Measurements from ENCODE around the gene RIN3.

RIN3 gene

DNA sequence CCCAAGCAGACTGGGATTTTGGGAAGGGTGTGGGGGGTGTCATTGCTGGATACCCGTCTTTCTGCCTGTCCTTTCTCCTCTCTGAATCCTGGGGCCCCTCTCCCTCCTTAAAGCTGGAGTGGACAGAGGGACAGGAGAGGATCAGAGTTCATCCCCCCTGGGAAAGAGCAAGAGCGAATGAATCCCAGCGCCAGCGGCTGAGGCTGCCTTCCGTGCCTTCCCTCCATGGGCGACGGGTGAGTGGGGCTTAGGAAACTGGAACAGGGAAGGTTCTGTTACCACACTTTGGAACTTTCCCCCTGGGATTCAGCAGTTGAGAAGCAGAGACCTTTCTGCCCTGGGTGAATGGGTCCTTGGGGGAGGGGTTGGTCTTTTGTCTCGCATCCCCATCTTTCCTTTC lies 16.2 kb upstream of the RIN3 start:
- Histone ChIP-seq H3K4me3 (ENCODE audit: severe bottlenecking) (no peak overlapping the region), H3K36me3 (ENCODE audit: low read depth) (no peaks in the 10 kb centered on the region), H3K4me1 (ENCODE audit: insufficient read depth, poor library complexity, severe bottlenecking) (peaks cover 7% of the 10 kb centered on the region), H3K9me3 (ENCODE audit: severe bottlenecking) (no peaks in the 10 kb centered on the region), H3K27ac (ENCODE audit: poor library complexity, severe bottlenecking) (no peak overlapping the region), H3K27me3 (ENCODE audit: insufficient read depth, poor library complexity, severe bottlenecking) (no peaks in the 10 kb centered on the region)
- ATAC-seq (ENCODE audit: low read depth) = no peak
- peak; percentile 34 for DNase-seq (ENCODE audit: low spot score)
- TF ChIP-seq CTCF (IDR thresholded peaks at IDR 0.05; ENCODE audit: poor library complexity, severe bottlenecking) = no peak

DNA sequence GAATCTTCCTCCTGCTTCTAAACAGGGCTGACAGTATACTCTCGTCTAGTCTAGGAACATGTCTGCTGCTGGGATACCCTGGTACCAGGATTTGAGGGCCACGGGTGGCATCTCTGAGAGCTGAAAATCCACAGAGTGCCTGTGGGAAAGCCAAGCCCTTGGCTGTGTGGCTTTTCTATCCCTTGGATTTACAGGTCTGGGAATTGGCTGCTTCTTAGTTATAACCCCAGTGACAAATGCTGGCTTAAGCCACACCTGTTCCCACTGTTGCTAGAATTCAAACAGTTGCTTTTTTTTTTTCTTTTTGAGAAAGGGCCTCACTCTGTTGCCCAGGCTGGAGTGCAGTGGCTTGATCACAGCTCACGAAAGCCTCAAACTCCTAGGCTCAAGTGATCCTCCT lies 14.3 kb upstream of the RIN3 start:
- Histone ChIP-seq H3K27me3 (ENCODE audit: insufficient read depth, poor library complexity, severe bottlenecking) (no peaks in the 10 kb centered on the region), H3K27ac (ENCODE audit: poor library complexity, severe bottlenecking) (no peak overlapping the region), H3K9me3 (ENCODE audit: severe bottlenecking) (no peaks in the 10 kb centered on the region), H3K4me3 (ENCODE audit: severe bottlenecking) (no peak overlapping the region), H3K36me3 (ENCODE audit: low read depth) (no peaks in the 10 kb centered on the region), H3K4me1 (ENCODE audit: insufficient read depth, poor library complexity, severe bottlenecking) (peaks cover 23% of the 10 kb centered on the region)
- no peak for TF ChIP-seq CTCF (IDR thresholded peaks at IDR 0.05; ENCODE audit: poor library complexity, severe bottlenecking)
- DNase-seq (ENCODE audit: low spot score) (peak; percentile 8), ATAC-seq (ENCODE audit: low read depth) (no peak)

GRCh38 chr14:92500491-92500941 lies 13.1 kb upstream of the RIN3 start:
- Histone ChIP-seq H3K4me1 (ENCODE audit: insufficient read depth, poor library complexity, severe bottlenecking) (peaks cover 28% of the 10 kb centered on the region), H3K4me3 (ENCODE audit: severe bottlenecking) (no peak overlapping the region), H3K9me3 (ENCODE audit: severe bottlenecking) (no peaks in the 10 kb centered on the region), H3K27me3 (ENCODE audit: insufficient read depth, poor library complexity, severe bottlenecking) (no peaks in the 10 kb centered on the region), H3K27ac (ENCODE audit: poor library complexity, severe bottlenecking) (no peak overlapping the region), H3K36me3 (ENCODE audit: low read depth) (no peaks in the 10 kb centered on the region)
- DNase-seq (ENCODE audit: low spot score) = peak; percentile 41
- no peak for TF ChIP-seq CTCF (IDR thresholded peaks at IDR 0.05; ENCODE audit: poor library complexity, severe bottlenecking)
- no peak for ATAC-seq (ENCODE audit: low read depth)

DNA sequence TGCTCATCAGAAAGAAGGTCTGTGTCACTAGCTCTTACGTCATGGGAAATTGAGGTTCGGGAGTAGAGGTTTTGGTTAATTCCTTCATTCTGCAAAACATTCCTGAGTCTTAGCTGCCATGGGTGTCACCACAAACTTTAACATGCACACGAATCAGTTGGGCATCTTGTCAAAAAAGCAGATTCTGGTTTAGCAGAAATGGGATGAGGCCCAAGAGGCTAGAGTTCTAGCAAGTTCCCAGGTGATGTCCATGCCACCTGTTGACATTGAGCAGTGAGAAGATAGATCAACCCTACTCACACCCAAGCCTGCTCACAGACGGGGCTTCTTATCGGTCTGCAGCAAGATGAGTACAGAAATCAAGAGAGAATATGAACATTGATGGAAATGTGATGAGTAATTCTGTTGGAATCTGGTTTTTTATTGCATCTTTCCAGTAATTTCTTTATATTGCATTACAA lies 11.7 kb upstream of the RIN3 start:
- Histone ChIP-seq H3K9me3 (ENCODE audit: severe bottlenecking) (no peaks in the 10 kb centered on the region), H3K4me3 (ENCODE audit: severe bottlenecking) (no peak overlapping the region), H3K27me3 (ENCODE audit: insufficient read depth, poor library complexity, severe bottlenecking) (no peaks in the 10 kb centered on the region), H3K4me1 (ENCODE audit: insufficient read depth, poor library complexity, severe bottlenecking) (peaks cover 30% of the 10 kb centered on the region), H3K36me3 (ENCODE audit: low read depth) (no peaks in the 10 kb centered on the region), H3K27ac (ENCODE audit: poor library complexity, severe bottlenecking) (peak overlapping the region; percentile 83)
- ATAC-seq (ENCODE audit: low read depth) = no peak
- no peak for TF ChIP-seq CTCF (IDR thresholded peaks at IDR 0.05; ENCODE audit: poor library complexity, severe bottlenecking)
- peak; percentile 15 for DNase-seq (ENCODE audit: low spot score)

GRCh38 chr14:92502541-92503286 lies 10.9 kb upstream of the RIN3 start:
- TF ChIP-seq CTCF (IDR thresholded peaks at IDR 0.05; ENCODE audit: poor library complexity, severe bottlenecking) = no peak
- no peak for ATAC-seq (ENCODE audit: low read depth)
- H3K4me1 ChIP-seq (ENCODE audit: insufficient read depth, poor library complexity, severe bottlenecking) = peaks cover 33% of the 10 kb centered on the region
- H3K9me3 ChIP-seq (ENCODE audit: severe bottlenecking) = no peaks in the 10 kb centered on the region
- DNase-seq (ENCODE audit: low spot score) = peak; percentile 56
- H3K36me3 ChIP-seq (ENCODE audit: low read depth) = no peaks in the 10 kb centered on the region
- no peaks in the 10 kb centered on the region for H3K27me3 ChIP-seq (ENCODE audit: insufficient read depth, poor library complexity, severe bottlenecking)
- no peak overlapping the region for H3K4me3 ChIP-seq (ENCODE audit: severe bottlenecking)
- peak overlapping the region; percentile 83 for H3K27ac ChIP-seq (ENCODE audit: poor library complexity, severe bottlenecking)

Measured in RWPE2 (cell line).